PFSK-1 (cell line): ENCODE data around the gene E2F4.

ENCODE experiments used
- POLR2AphosphoS5 ChIP-seq: IDR thresholded peaks from 2 replicates; pipeline ENCODE4 v1.6.1; 2012; ENCODE audit warnings: low read depth, mild to moderate bottlenecking, control low read depth, low read length, moderate library complexity
- REST ChIP-seq, 2 experiments: IDR thresholded peaks; 2 replicates each; pipeline versions ENCODE4 v1.6.1 to v1.8.0; 2011 to 2012; ENCODE audit warnings: low read depth in 2 of 2, low read length in 2 of 2, control low read depth in 1 of 2, inconsistent platforms in 1 of 2, mild to moderate bottlenecking in 1 of 2, moderate library complexity in 1 of 2; ENCODE audit not compliant: insufficient read depth in 1 of 2
- TAF1 ChIP-seq: IDR thresholded peaks from 2 replicates; pipeline ENCODE4 v1.6.1; 2012; ENCODE audit warnings: low read length, control low read depth, borderline replicate concordance; ENCODE audit not compliant: insufficient read depth

- TF ChIP-seq REST (IDR thresholded peaks at IDR 0.05; ENCODE audit: insufficient read depth in 1 of 2, low read depth in 2 of 2, low read length in 2 of 2) (no peak), POLR2AphosphoS5 (no peak), TAF1 (no peak)
Observed at GRCh38 chr16:67167588-67167987, 24.4 kb upstream of the E2F4 start.
